ENCODE data around the gene MRPL16.

DNA sequence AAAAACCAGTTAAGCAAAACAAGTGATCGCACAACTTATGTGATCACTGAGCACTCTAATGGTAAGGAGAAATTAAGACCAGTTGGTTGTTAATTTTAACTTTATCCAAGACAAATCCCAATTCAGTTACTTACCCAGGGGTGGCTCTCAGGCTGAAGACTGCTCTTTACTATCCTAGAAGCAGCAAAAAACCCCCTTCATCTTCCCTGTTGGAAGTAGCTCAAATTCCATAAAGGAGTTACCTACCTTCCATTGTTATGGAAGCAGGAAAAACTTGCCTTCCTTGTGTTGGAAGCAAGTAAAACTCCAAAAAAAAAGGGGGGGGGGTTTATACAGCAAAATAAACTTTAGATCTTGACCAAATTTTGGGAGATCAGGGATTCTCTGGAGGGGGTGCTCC, 5.2 kb upstream of the MRPL16 start:
- no peak for TF ChIP-seq SMC3 (IDR thresholded peaks at IDR 0.05; ENCODE audit: low read depth, low read length)
- no peak for TF ChIP-seq POLR2A (IDR thresholded peaks at IDR 0.05; ENCODE audit: low read depth, low read length)
- no peak for TF ChIP-seq CTCF (conservative IDR thresholded peaks at IDR 0.05; ENCODE audit: low read depth, low read length)
- no peak for TF ChIP-seq FOS (IDR thresholded peaks at IDR 0.05; ENCODE audit: low read depth, low read length)
- TF ChIP-seq ELK1 (IDR thresholded peaks at IDR 0.05; ENCODE audit: borderline replicate concordance, low read depth, low read length): no peak
- TF ChIP-seq RAD21 (IDR thresholded peaks at IDR 0.05; ENCODE audit: low read length): no peak
- TF ChIP-seq NFE2L2 (IDR thresholded peaks at IDR 0.05; ENCODE audit: low read depth, low read length): no peak
- no peak for TF ChIP-seq RCOR1 (IDR thresholded peaks at IDR 0.05; ENCODE audit: insufficient replicate concordance, low read length)

Data from IMR-90 (cell line).